HCT116 (cell line): ENCODE results near the gene GSC2. TPM values are rescaled to one million over a fixed set of nuclear protein-coding genes. Genes with fewer than 3 reads are reported as not detected.

Source experiments
- ATAC-seq: fragments of 200-7000 bp; cut with Tn5 transposase; 2 replicates; pipeline ENCODE4 v1.9.1; 2020; ENCODE audit warnings: mild to moderate bottlenecking, moderate library complexity
- BruUV-seq: library from RNA; stranded (reverse); fragments of 400-500 nt; replicated peaks from 2 replicates; lab custom pipeline; 2021; lab: Mats Ljungman, UMichigan
- CTCF ChIA-PET: fragments of 300-600 bp; sonication (Branson Sonifier 250); formaldehyde crosslinking; loops from one replicate; lab custom pipeline; 2021; ENCODE audit warnings: antibody characterized with exemption; lab: Charles Lee
- POLR2A ChIA-PET: fragments of 300-600, 350-600 bp; sonication (Branson Sonifier 250); formaldehyde crosslinking; loops from one replicate; lab custom pipeline; 2021; ENCODE audit warnings: antibody characterized with exemption; lab: Charles Lee
- RAD21 ChIA-PET, 2 experiments: fragments of 300-600 bp; sonication (Branson Sonifier 250); formaldehyde crosslinking; loops; one replicate each; lab custom pipeline; 2023; ENCODE audit warnings: low total read pairs in 2 of 2; ENCODE audit not compliant: uncharacterized antibody in 2 of 2, unreplicated experiment in 2 of 2, low non-redundant PET in 1 of 2; lab: Charles Lee
- DNase-seq: peaks from one replicate; pipeline ENCODE4 v3.0.0-alpha.2; 2010; ENCODE audit warnings: low read depth, low spot score
- H2AFZ ChIP-seq: fragments of 200-600 bp; shearing (Covaris generic), sonication (generic); 2 replicates; pipeline ENCODE4 v1.6.1; 2017; ENCODE audit warnings: low read depth, mixed run types, mixed read lengths, antibody characterized with exemption, low read length; ENCODE audit not compliant: poor library complexity, severe bottlenecking
- H3K27ac ChIP-seq: 2 replicates; pipeline ENCODE4 v1.5.1; 2012; ENCODE audit warnings: low read depth, low read length
- H3K27me3 ChIP-seq: fragments of 200-600 bp; sonication (generic); 2 replicates; pipeline ENCODE4 v1.6.1; 2016; ENCODE audit warnings: mixed run types, low read length, mixed read lengths; ENCODE audit not compliant: insufficient read depth
- H3K36me3 ChIP-seq, 2 experiments: fragments of 200-500 bp in 1 of 2; fragments of 200-600 bp in 1 of 2; sonication (Bioruptor generic) in 1 of 2; sonication (generic) in 1 of 2; 2 replicates each; pipeline versions ENCODE4 v1.5.1 to v1.6.1; 2014 to 2016; ENCODE audit warnings: low read length in 2 of 2, inconsistent platforms in 1 of 2, mixed read lengths in 1 of 2, mixed run types in 1 of 2; ENCODE audit not compliant: insufficient read depth in 2 of 2, control insufficient read depth in 1 of 2
- H3K4me1 ChIP-seq, 2 experiments: fragments of 200-600 bp in 1 of 2; sonication (generic) in 1 of 2; 2 replicates each; pipeline versions ENCODE4 v1.5.1 to v1.6.1; 2012 to 2017; ENCODE audit warnings: low read length in 2 of 2, inconsistent platforms in 1 of 2, mild to moderate bottlenecking in 1 of 2, mixed read lengths in 1 of 2, mixed run types in 1 of 2, moderate library complexity in 1 of 2; ENCODE audit not compliant: insufficient read depth in 2 of 2, control insufficient read depth in 1 of 2
- H3K4me2 ChIP-seq: fragments of 200-600 bp; sonication (generic); 2 replicates; pipeline ENCODE4 v1.6.1; 2017; ENCODE audit warnings: mixed run types, low read length, mixed read lengths
- H3K4me3 ChIP-seq, 2 experiments: fragments of 200-600 bp in 1 of 2; sonication (generic) in 1 of 2; replicated peaks in 1 of 2; 2 replicates each; pipeline ENCODE4 v1.5.1; 2011 to 2016; ENCODE audit warnings: low read length in 2 of 2, control low read depth in 1 of 2, low read depth in 1 of 2, mild to moderate bottlenecking in 1 of 2, mixed read lengths in 1 of 2, mixed run types in 1 of 2
- H3K79me2 ChIP-seq: fragments of 200-600 bp; sonication (generic); 2 replicates; pipeline ENCODE4 v1.6.1; 2017; ENCODE audit warnings: mild to moderate bottlenecking, mixed run types, low read length, moderate library complexity, mixed read lengths; ENCODE audit not compliant: insufficient read depth
- H3K9ac ChIP-seq: fragments of 200-600 bp; sonication (generic); 2 replicates; pipeline ENCODE4 v1.6.1; 2016; ENCODE audit warnings: low read length, mixed read lengths
- H3K9me2 ChIP-seq: fragments of 200-600 bp; sonication (generic), shearing (Covaris generic); 2 replicates; pipeline ENCODE4 v1.6.1; 2017; ENCODE audit warnings: mixed run types, mild to moderate bottlenecking, moderate library complexity; ENCODE audit not compliant: insufficient read depth
- H3K9me3 ChIP-seq, 2 experiments: fragments of 200-500 bp in 1 of 2; fragments of 200-600 bp in 1 of 2; sonication (Bioruptor generic) in 1 of 2; sonication (generic) in 1 of 2; 2 replicates each; pipeline ENCODE4 v1.6.1; 2014 to 2017; ENCODE audit warnings: low read length in 2 of 2, mixed read lengths in 2 of 2, inconsistent platforms in 1 of 2, low read depth in 1 of 2, mild to moderate bottlenecking in 1 of 2, mixed run types in 1 of 2, moderate library complexity in 1 of 2; ENCODE audit not compliant: control insufficient read depth in 1 of 2, insufficient read depth in 1 of 2
- H4K20me1 ChIP-seq: fragments of 200-600 bp; sonication (generic), shearing (Covaris generic); 2 replicates; pipeline ENCODE4 v1.6.1; 2017; ENCODE audit warnings: mixed run types, mild to moderate bottlenecking, moderate library complexity; ENCODE audit not compliant: insufficient read depth
- EGR1 ChIP-seq: IDR thresholded peaks from 2 replicates; pipeline ENCODE4 v1.6.1; 2012; ENCODE audit warnings: low read depth
- ELF1 ChIP-seq: IDR thresholded peaks from 2 replicates; pipeline ENCODE4 v1.6.1; 2012; ENCODE audit warnings: low read depth, borderline replicate concordance
- EZH2phosphoT487 ChIP-seq: fragments of 200-600 bp; IDR thresholded peaks from 2 replicates; pipeline ENCODE4 v1.6.1; 2018; ENCODE audit warnings: antibody characterized with exemption, borderline replicate concordance
- FOSL1 ChIP-seq: IDR thresholded peaks from 2 replicates; pipeline ENCODE4 v1.6.1; 2012; ENCODE audit warnings: low read depth
- POLR2AphosphoS5 ChIP-seq: IDR thresholded peaks from 2 replicates; pipeline ENCODE4 v1.6.1; 2011; ENCODE audit warnings: mild to moderate bottlenecking, low read depth, low read length, moderate library complexity
- RAD21 ChIP-seq: IDR thresholded peaks from 2 replicates; pipeline ENCODE4 v1.6.1; 2012; ENCODE audit warnings: low read depth, mild to moderate bottlenecking
- SP1 ChIP-seq: IDR thresholded peaks from 2 replicates; pipeline ENCODE4 v1.6.1; 2012; ENCODE audit warnings: low read depth
- SRF ChIP-seq: IDR thresholded peaks from 2 replicates; pipeline ENCODE4 v1.6.1; 2012; ENCODE audit warnings: low read depth
- TCF7L2 ChIP-seq: IDR thresholded peaks from 2 replicates; pipeline ENCODE4 v1.7.0; 2011; ENCODE audit warnings: borderline replicate concordance, inconsistent platforms; ENCODE audit not compliant: insufficient read depth, insufficient read length; ENCODE audit errors: extremely low read depth
- YY1 ChIP-seq: IDR thresholded peaks from 2 replicates; pipeline ENCODE4 v1.6.1; 2011; ENCODE audit warnings: low read length, low read depth, moderate library complexity, mild to moderate bottlenecking; ENCODE audit not compliant: insufficient replicate concordance; ENCODE audit errors: extremely low read depth
- ZBTB33 ChIP-seq: IDR thresholded peaks from 2 replicates; pipeline ENCODE4 v1.6.1; 2011; ENCODE audit warnings: mild to moderate bottlenecking, low read length, moderate library complexity; ENCODE audit not compliant: insufficient replicate concordance; ENCODE audit errors: extremely low read depth
- ZFX ChIP-seq: fragments of 450-650 bp; IDR thresholded peaks from 2 replicates; pipeline ENCODE4 v1.6.1; 2017
- intact Hi-C: fragments of 100-400 bp; cut with micrococcal nuclease; formaldehyde crosslinking; loops from 2 replicates; pipeline ENCODE4 v1.10.0; 2022
- total RNA-seq: library from RNA; stranded (reverse); gene quantifications from one replicate; pipeline ENCODE4 v1.2.1, GENCODE V29; 2021; ENCODE audit not compliant: unreplicated experiment
- TF ChIP-seq, protein P1 (sequence below): IDR thresholded peaks from 2 replicates; pipeline ENCODE4 v1.6.1; 2012

Gene GSC2
- total RNA-seq, 1 experiment from 2014 or later = not detected

DNA sequence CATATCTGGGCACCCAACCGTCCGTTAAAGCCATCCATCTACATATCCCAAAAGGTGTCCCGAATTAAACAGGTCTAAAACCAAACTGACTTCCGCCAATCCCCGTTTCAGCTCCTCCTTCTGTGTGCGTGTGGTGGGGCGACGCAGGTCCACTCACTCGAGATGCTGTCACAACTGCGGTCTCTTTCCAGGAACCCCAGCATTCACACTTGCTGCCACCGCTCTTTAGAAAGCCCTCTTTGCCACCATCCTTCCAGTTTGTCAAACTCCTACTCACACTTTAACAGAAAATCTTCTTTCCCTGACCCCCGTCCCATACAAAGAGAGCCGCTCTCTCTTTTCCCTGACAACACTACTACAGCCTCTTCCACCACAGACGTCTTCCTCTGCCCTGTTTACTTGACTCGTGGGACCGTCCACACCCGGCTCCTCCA is 6.1 kb downstream of the GSC2 start:
- no peak for TF ChIP-seq TCF7L2
- TF ChIP-seq ZFX = no peak
- TF ChIP-seq ELF1 = no peak
- TF ChIP-seq YY1 = no peak
- no peak for TF ChIP-seq SP1
- no peaks in the 10 kb centered on the region for H4K20me1 ChIP-seq
- H3K4me1 ChIP-seq = peaks cover 3 to 11% of the 10 kb centered on the region in 2 experiments
- peaks cover 22% of the 10 kb centered on the region for H3K79me2 ChIP-seq
- H3K4me3 ChIP-seq = peak overlapping the region; percentile 90 to 97
- no peak for DNase-seq
- peak overlapping the region; percentile 48 for H3K27ac ChIP-seq
- BruUV-seq = TSS peak; percentile 69
- peak overlapping the region; percentile 83 for H3K4me2 ChIP-seq
- peak overlapping the region; percentile 78 for H3K9ac ChIP-seq
- ChIA-PET RAD21 (interaction anchor here (0.6 to 1.3 kb wide), 3 partner anchors 208 to 486 kb away, joined by 3 to 5 read pairs (median 3); partner anchors contain the start of genes CDC45 (in 1 of the 2) and PRODH (in 1 of the 2)), POLR2A (interaction anchor here (0.5 to 1.3 kb wide), 4 partner anchors 10 to 486 kb away, joined by 3 to 5 read pairs (median 3); partner anchors contain the start of gene DGCR2), CTCF (interaction anchor here (0.8 to 3.5 kb wide), 19 partner anchors 8 to 486 kb away, joined by 3 to 26 read pairs (median 4); partner anchors contain the start of genes DGCR2 and SLC25A1)
- peak; percentile 48 for ATAC-seq
- H3K36me3 ChIP-seq = peaks cover 25 to 28% of the 10 kb centered on the region in 2 experiments; a peak in 3 of 4 replicates
- intact Hi-C loops = loop anchor here (1.0 to 10.0 kb wide), 2 partner anchors 331 to 486 kb away; partner anchors contain the start of genes CDC45 and UFD1
- H3K9me2 ChIP-seq = no peaks in the 10 kb centered on the region
- H3K27me3 ChIP-seq = no peaks in the 10 kb centered on the region
- H3K9me3 ChIP-seq = no peaks in the 10 kb centered on the region
- no peak overlapping the region for H2AFZ ChIP-seq

GRCh38 chr22:19143212-19143611 is 6.9 kb downstream of the GSC2 start:
- Histone ChIP-seq H4K20me1 (no peaks in the 10 kb centered on the region), H3K79me2 (peaks cover 22% of the 10 kb centered on the region), H3K36me3 (peaks cover 25 to 32% of the 10 kb centered on the region in 2 experiments; a peak in 3 of 4 replicates), H2AFZ (no peak overlapping the region), H3K4me1 (peaks cover 3 to 11% of the 10 kb centered on the region in 2 experiments), H3K4me3 (peak overlapping the region; percentile 90 to 97), H3K9me3 (no peaks in the 10 kb centered on the region), H3K9ac (peak overlapping the region; percentile 78; the same call in 1 of the 2 replicates), H3K27ac (no peak overlapping the region), H3K27me3 (no peaks in the 10 kb centered on the region), H3K9me2 (no peaks in the 10 kb centered on the region), H3K4me2 (peak overlapping the region; percentile 83)
- BruUV-seq = no TSS peak
- intact Hi-C loops = loop anchor here (10.0 kb wide), 1 partner anchor 332 kb away; the partner anchor contains the start of genes CDC45 and UFD1
- ATAC-seq (no peak), DNase-seq (no peak)
- ChIA-PET RAD21 (no interaction called here), POLR2A (interaction anchor here (0.5 kb wide), 1 partner anchor 19 kb away, joined by 3 read pairs; no protein-coding TSS in a partner anchor), CTCF (interaction anchor here (1.4 to 3.5 kb wide), 2 partner anchors 27 to 486 kb away, joined by 8 to 26 read pairs; no protein-coding TSS in a partner anchor)
- no peak for TF ChIP-seq ELF1
- no peak for TF ChIP-seq YY1
- no peak for TF ChIP-seq ZBTB33
- no peak for TF ChIP-seq SRF
- TF ChIP-seq, protein P1, sequence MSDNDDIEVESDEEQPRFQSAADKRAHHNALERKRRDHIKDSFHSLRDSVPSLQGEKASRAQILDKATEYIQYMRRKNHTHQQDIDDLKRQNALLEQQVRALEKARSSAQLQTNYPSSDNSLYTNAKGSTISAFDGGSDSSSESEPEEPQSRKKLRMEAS = no peak
- TF ChIP-seq SP1 = no peak
- TF ChIP-seq EZH2phosphoT487 = no peak
- TF ChIP-seq EGR1 = no peak
- no peak for TF ChIP-seq ZFX
- TF ChIP-seq RAD21 = no peak
- no peak for TF ChIP-seq POLR2AphosphoS5
- no peak for TF ChIP-seq FOSL1
- TF ChIP-seq TCF7L2 = no peak
